ENCODE measurements around the gene RNF4. TPM values are rescaled to one million over a fixed set of nuclear protein-coding genes. Genes with fewer than 3 reads are reported as not detected.

Gene RNF4
- total RNA-seq (2014; rRNA removed; shearing (Covaris generic)), result 66.5 and 67.5 TPM in 2 replicates
- polyA plus RNA-seq (2016; fragmentation: Nextera tagmentation; extraction: Ambion mirVana), result 63.1 and 67.8 TPM in 2 replicates

- Histone ChIP-seq H3K4me2 (ENCODE audit: unreplicated experiment) (peak within 1 kb of the TSS; percentile 98), H3F3A (ENCODE audit: insufficient read depth) (peaks cover 26% of the 10 kb centered on the region), H3K79me2 (ENCODE audit: insufficient read depth) (peaks cover 69% of the 10 kb centered on the region), H3K9me2 (ENCODE audit: insufficient read depth) (no peaks in the 10 kb centered on the region), H3K36me3 (ENCODE audit: low read depth) (peaks cover 11% of the 10 kb centered on the region), H3K27me3 (replicated peaks; ENCODE audit: insufficient read depth) (no peaks in the 10 kb centered on the region), H4K20me1 (ENCODE audit: insufficient read depth) (no peaks in the 10 kb centered on the region; the same call in 1 of the 2 replicates), H2AFZ (peak within 1 kb of the TSS; percentile 85), H3K4me1 (ENCODE audit: insufficient read depth) (peaks cover 17% of the 10 kb centered on the region; the same call in 1 of the 2 replicates), H3K27ac (peak within 1 kb of the TSS; percentile 79), H3K9ac (peak within 1 kb of the TSS; percentile 93), H3K9me3 (ENCODE audit: low read depth) (no peaks in the 10 kb centered on the region), H3K4me3 (peak within 1 kb of the TSS; percentile 93)
- DNase-seq, result peak; percentile 99
- 0 to 1% methylated on average over 72 to 74 of the region's 74 CpGs for WGBS, 2 experiments (ENCODE audit: low coverage in 1 of 2, low lambda C conversion rate in 2 of 2, missing lambda C conversion rate in 2 of 2)
- in situ Hi-C loops (cut with MboI), result no loop called here
- no peak for TF ChIP-seq EZH2 (IDR thresholded peaks at IDR 0.05; ENCODE audit: insufficient read depth, poor library complexity, severe bottlenecking)
- no peak for TF ChIP-seq EZH2phosphoT487 (IDR thresholded peaks at IDR 0.05; ENCODE audit: insufficient read depth, low read depth)
Measured at GRCh38 chr4:2468456-2469191, at the start of gene RNF4. TSS of gene RNF4 (plus strand) at chr4:2469106. CDS start at chr4:2490494, 21,388 bp downstream.

- no peaks in the 10 kb centered on the region for H3K4me1 ChIP-seq (ENCODE audit: insufficient read depth)
- 60 to 66% methylated on average over 9 of the region's 9 CpGs for WGBS, 2 experiments (ENCODE audit: low coverage in 1 of 2, low lambda C conversion rate in 2 of 2, missing lambda C conversion rate in 2 of 2)
- H4K20me1 ChIP-seq (ENCODE audit: insufficient read depth), result no peaks in the 10 kb centered on the region
- H3F3A ChIP-seq (ENCODE audit: insufficient read depth), result peaks cover 14% of the 10 kb centered on the region
- H3K27me3 ChIP-seq (replicated peaks; ENCODE audit: insufficient read depth), result peaks cover 25% of the 10 kb centered on the region
- no peak overlapping the region for H3K27ac ChIP-seq
- H3K9ac ChIP-seq, result no peak overlapping the region
- H3K36me3 ChIP-seq (ENCODE audit: low read depth), result no peaks in the 10 kb centered on the region
- no peak overlapping the region for H3K4me3 ChIP-seq
- no peaks in the 10 kb centered on the region for H3K79me2 ChIP-seq (ENCODE audit: insufficient read depth)
- in situ Hi-C loops (cut with MboI), result no loop called here
- no peak for DNase-seq
- no peak for TF ChIP-seq EZH2 (IDR thresholded peaks at IDR 0.05; ENCODE audit: insufficient read depth, poor library complexity, severe bottlenecking)
- no peak for TF ChIP-seq EZH2phosphoT487 (IDR thresholded peaks at IDR 0.05; ENCODE audit: insufficient read depth, low read depth)
- no peaks in the 10 kb centered on the region for H3K9me2 ChIP-seq (ENCODE audit: insufficient read depth)
- H3K4me2 ChIP-seq (ENCODE audit: unreplicated experiment), result no peak overlapping the region
- no peak overlapping the region for H2AFZ ChIP-seq
- no peaks in the 10 kb centered on the region for H3K9me3 ChIP-seq (ENCODE audit: low read depth)
Measured at GRCh38 chr4:2419814-2420213, 49.1 kb upstream of the RNF4 start.

GRCh38 chr4:2421928-2422327, 47.0 kb upstream of the RNF4 start:
- Histone ChIP-seq H3K4me2 (ENCODE audit: unreplicated experiment) (no peak overlapping the region), H3K4me3 (no peak overlapping the region), H3K4me1 (ENCODE audit: insufficient read depth) (no peaks in the 10 kb centered on the region), H3K9ac (no peak overlapping the region), H3K27me3 (replicated peaks; ENCODE audit: insufficient read depth) (peaks cover 25% of the 10 kb centered on the region), H3K79me2 (ENCODE audit: insufficient read depth) (no peaks in the 10 kb centered on the region), H3K9me3 (ENCODE audit: low read depth) (no peaks in the 10 kb centered on the region), H3K36me3 (ENCODE audit: low read depth) (no peaks in the 10 kb centered on the region), H3K27ac (no peak overlapping the region), H4K20me1 (ENCODE audit: insufficient read depth) (no peaks in the 10 kb centered on the region), H3K9me2 (ENCODE audit: insufficient read depth) (no peaks in the 10 kb centered on the region), H2AFZ (no peak overlapping the region), H3F3A (ENCODE audit: insufficient read depth) (no peaks in the 10 kb centered on the region)
- no peak for DNase-seq
- in situ Hi-C loops (cut with MboI), result no loop called here
- 74 to 81% methylated on average over 6 of the region's 6 CpGs for WGBS, 2 experiments (ENCODE audit: low coverage in 1 of 2, low lambda C conversion rate in 2 of 2, missing lambda C conversion rate in 2 of 2)
- TF ChIP-seq EZH2 (IDR thresholded peaks at IDR 0.05; ENCODE audit: insufficient read depth, poor library complexity, severe bottlenecking), result no peak
- no peak for TF ChIP-seq EZH2phosphoT487 (IDR thresholded peaks at IDR 0.05; ENCODE audit: insufficient read depth, low read depth)

GRCh38 chr4:2423066-2423465, 45.8 kb upstream of the RNF4 start:
- Histone ChIP-seq H3K9ac (no peak overlapping the region), H3K9me2 (ENCODE audit: insufficient read depth) (no peaks in the 10 kb centered on the region), H3K4me3 (no peak overlapping the region), H3K9me3 (ENCODE audit: low read depth) (no peaks in the 10 kb centered on the region), H3F3A (ENCODE audit: insufficient read depth) (no peaks in the 10 kb centered on the region), H3K4me2 (ENCODE audit: unreplicated experiment) (no peak overlapping the region), H3K4me1 (ENCODE audit: insufficient read depth) (no peaks in the 10 kb centered on the region), H4K20me1 (ENCODE audit: insufficient read depth) (no peaks in the 10 kb centered on the region), H3K36me3 (ENCODE audit: low read depth) (no peaks in the 10 kb centered on the region), H2AFZ (no peak overlapping the region), H3K27me3 (replicated peaks; ENCODE audit: insufficient read depth) (peaks cover 25% of the 10 kb centered on the region), H3K27ac (no peak overlapping the region), H3K79me2 (ENCODE audit: insufficient read depth) (no peaks in the 10 kb centered on the region)
- DNase-seq, result no peak
- WGBS, 2 experiments (ENCODE audit: low coverage in 1 of 2, low lambda C conversion rate in 2 of 2, missing lambda C conversion rate in 2 of 2), result 68 to 70% methylated on average over 4 of the region's 4 CpGs
- in situ Hi-C loops (cut with MboI), result no loop called here
- TF ChIP-seq EZH2phosphoT487 (IDR thresholded peaks at IDR 0.05; ENCODE audit: insufficient read depth, low read depth) (no peak), EZH2 (IDR thresholded peaks at IDR 0.05; ENCODE audit: insufficient read depth, poor library complexity, severe bottlenecking) (no peak)

Measured in GM23248 (cell line).